Glomerular endothelial cell (primary cell): ENCODE measurements around the gene FLT1. TPM values are rescaled to one million over a fixed set of nuclear protein-coding genes. Genes with fewer than 3 reads are reported as not detected.

Experiments used
- DNase-seq: peaks from one replicate; pipeline ENCODE4 v3.0.0-alpha.2; 2011; ENCODE audit warnings: low read depth, low spot score; ENCODE audit errors: extremely low read depth
- total RNA-seq: library from RNA; depleted of rRNA; stranded (reverse); fragments of >200 nt; gene quantifications from 2 replicates; pipeline ENCODE4 v1.2.3, GENCODE V29; 2015

Gene FLT1
- total RNA-seq, 1 donor from 2014 or later: 156 TPM

GRCh38 chr13:28528388-28528787, 33.5 kb upstream of the FLT1 start:
- DNase-seq: no peak

- no peak for DNase-seq
Observed at GRCh38 chr13:28527629-28528028, 32.7 kb upstream of the FLT1 start.

- no peak for DNase-seq
Observed at GRCh38 chr13:28526876-28527275, 31.9 kb upstream of the FLT1 start.

- DNase-seq: no peak
Observed at GRCh38 chr13:28522871-28523270, 27.9 kb upstream of the FLT1 start.

- DNase-seq: no peak
Observed at GRCh38 chr13:28513745-28514144, 18.8 kb upstream of the FLT1 start.

- no peak for DNase-seq
Observed at GRCh38 chr13:28510542-28510941, 15.6 kb upstream of the FLT1 start.

GRCh38 chr13:28510066-28510465, 15.1 kb upstream of the FLT1 start:
- no peak for DNase-seq

GRCh38 chr13:28505543-28506135, 10.7 kb upstream of the FLT1 start:
- no peak for DNase-seq

- DNase-seq: no peak
Observed at GRCh38 chr13:28503182-28503967, 8.4 kb upstream of the FLT1 start.

GRCh38 chr13:28501547-28501946, 6.6 kb upstream of the FLT1 start:
- DNase-seq: no peak

GRCh38 chr13:28499609-28500008, 4.7 kb upstream of the FLT1 start:
- DNase-seq: no peak

- DNase-seq: no peak
Observed at GRCh38 chr13:28498481-28499115, 3.7 kb upstream of the FLT1 start.

GRCh38 chr13:28497143-28497876, 2.4 kb upstream of the FLT1 start:
- DNase-seq: no peak

- DNase-seq: no peak
Observed at GRCh38 chr13:28496188-28496564, 1.2 kb upstream of the FLT1 start.

- no peak for DNase-seq
Observed at GRCh38 chr13:28495538-28496187, 735 bp upstream of the FLT1 start.

- DNase-seq: no peak
Observed at GRCh38 chr13:28494504-28494777, 487 bp downstream of the FLT1 start.

- no peak for DNase-seq
Observed at GRCh38 chr13:28493740-28494503, 1.0 kb downstream of the FLT1 start.

GRCh38 chr13:28492569-28493367, 2.2 kb downstream of the FLT1 start:
- DNase-seq: no peak

GRCh38 chr13:28490061-28490460, 4.9 kb downstream of the FLT1 start:
- no peak for DNase-seq

GRCh38 chr13:28489524-28489931, 5.4 kb downstream of the FLT1 start:
- DNase-seq: no peak
